Activated naive CD4-positive, alpha-beta T cell treated with anti-CD3 and anti-CD28 coated beads, Interleukin-2, amount 50 U/mL, for 16 hours (primary cell): ENCODE measurements around the gene MED10.
"Not testable (repeated sequence)": the region's sequence is repeated elsewhere in the genome, so short reads cannot be mapped to it uniquely, and the experiment has no call there.

Experiments used
- DNase-seq: peaks from one replicate; pipeline ENCODE4 v3.0.0-alpha.2; 2020

The MED10 gene

DNA sequence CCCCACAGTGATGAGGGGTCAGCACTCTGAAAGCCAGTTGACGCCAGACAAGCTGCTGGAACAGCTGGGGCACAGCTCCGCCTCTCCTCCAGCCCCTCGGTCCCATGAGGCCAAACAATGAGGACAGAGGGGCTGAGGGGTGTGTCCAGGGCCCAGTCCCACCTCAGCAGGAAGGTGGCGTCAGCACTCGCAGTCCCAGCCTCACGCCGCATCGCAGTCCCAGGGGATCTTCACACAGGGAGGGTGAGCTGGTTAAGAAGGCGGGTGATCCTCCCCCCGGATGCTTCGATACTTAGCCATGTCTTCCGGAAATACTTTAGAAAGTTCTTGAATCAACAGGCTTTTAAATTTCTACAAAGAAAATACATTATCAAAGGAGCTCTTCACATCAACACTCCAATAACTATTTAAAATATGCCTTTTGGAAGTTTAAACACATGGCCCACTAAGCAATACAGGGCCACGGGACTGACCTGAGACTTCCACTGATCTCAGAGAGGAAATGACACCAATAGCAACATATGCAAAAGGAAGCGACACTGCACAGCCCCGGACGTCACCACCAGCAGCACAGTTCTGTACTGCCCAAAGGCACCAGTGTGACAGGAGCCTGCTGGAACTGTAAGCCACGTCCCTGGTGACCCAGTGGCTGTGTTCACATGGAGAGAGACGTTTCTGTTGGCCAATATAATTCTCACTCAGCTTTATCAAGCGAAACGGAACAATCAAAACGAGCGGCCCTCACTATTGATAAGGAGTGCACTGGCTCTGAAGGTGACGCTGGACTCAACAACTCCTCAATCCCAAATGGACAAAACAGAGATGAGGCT, 5.9 kb downstream of the MED10 start:
- no peak for DNase-seq

GRCh38 chr5:6371079-6371810, 7.1 kb downstream of the MED10 start:
- no peak for DNase-seq

- DNase-seq, result no peak
These were observed 7.8 kb downstream of the MED10 start for GRCh38 chr5:6370580-6370979.

GRCh38 chr5:6365977-6366590, 12.3 kb downstream of the MED10 start:
- DNase-seq, result no peak

DNA sequence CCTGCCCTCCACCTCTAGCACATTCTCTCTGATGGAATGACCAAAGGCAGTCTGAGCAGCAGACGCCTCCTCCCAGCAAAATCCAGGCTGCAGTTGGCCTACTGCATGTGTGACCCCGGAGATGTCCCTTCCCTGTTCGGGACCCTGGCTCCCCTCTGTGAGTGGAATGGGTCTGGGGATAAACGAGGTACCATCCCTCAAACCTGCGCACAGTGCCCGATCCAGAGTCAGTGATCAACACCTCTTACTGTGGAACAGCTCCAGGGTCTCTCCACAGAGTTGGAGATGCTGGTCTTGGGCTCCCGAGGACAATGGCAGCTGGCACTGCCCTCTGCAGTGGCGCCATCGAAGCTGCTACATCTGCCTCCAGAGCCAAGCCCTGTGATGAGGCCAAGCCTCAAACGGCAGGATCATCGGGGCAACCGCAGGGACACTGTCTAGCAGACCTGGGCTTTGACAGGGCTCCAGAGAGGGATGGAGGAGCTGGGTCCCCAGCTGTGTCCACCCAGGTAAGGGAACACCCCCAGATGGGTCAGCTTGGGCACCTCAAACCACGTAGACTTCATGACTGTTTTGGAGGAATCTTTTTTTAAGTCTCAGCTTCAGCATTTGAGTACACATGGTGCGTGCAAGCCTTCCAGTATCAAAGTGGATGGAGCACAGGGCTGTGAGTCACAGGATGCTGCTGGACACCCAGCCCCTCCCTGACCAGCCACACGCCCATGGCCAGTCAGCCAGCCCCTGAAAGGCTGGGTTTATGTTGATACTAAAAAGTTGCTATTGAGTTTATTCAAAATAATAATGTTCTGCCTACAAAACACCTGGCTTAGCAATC, 13.0 kb downstream of the MED10 start:
- no peak for DNase-seq

- DNase-seq, result not testable (repeated sequence)
These were observed 14.8 kb downstream of the MED10 start for GRCh38 chr5:6363454-6364011.

GRCh38 chr5:6362846-6363245, 15.5 kb downstream of the MED10 start:
- no peak for DNase-seq

GRCh38 chr5:6361101-6361500, 17.2 kb downstream of the MED10 start:
- no peak for DNase-seq

DNA sequence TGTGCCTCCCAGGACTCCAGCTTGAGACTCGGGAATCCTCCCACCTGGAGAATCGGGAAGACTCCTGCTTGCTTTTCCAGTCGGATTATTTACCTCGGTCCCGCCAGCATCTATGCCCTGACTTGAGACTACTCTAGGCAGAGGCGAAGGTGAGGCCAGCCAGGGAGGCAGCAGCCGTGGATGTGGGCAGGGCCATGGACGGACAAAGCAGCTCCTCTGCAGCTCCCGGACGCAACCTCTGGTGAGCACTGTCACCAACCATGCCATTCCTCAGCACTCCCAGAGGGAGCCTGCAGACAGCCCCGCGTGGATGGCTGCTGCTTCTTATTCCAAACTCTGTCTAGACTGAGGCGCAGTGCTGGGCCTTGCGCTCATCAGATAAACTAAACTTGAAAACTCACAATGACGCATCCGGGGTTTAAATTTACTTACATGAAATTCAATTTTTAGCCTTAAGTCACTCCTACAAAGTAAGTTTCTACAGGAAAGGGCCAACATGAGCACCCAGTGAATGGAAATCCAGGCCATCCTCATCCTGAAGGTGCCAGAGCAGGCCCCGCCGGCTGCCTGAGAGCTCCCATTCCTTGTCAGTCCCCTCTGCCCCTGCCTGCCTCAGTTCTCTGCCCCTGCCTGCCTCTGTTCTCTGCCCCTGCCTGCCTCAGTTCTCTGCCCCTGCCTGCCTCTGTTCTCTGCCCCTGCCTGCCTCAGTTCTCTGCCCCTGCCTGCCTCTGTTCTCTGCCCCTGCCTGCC, 17.8 kb downstream of the MED10 start:
- no peak for DNase-seq

DNA sequence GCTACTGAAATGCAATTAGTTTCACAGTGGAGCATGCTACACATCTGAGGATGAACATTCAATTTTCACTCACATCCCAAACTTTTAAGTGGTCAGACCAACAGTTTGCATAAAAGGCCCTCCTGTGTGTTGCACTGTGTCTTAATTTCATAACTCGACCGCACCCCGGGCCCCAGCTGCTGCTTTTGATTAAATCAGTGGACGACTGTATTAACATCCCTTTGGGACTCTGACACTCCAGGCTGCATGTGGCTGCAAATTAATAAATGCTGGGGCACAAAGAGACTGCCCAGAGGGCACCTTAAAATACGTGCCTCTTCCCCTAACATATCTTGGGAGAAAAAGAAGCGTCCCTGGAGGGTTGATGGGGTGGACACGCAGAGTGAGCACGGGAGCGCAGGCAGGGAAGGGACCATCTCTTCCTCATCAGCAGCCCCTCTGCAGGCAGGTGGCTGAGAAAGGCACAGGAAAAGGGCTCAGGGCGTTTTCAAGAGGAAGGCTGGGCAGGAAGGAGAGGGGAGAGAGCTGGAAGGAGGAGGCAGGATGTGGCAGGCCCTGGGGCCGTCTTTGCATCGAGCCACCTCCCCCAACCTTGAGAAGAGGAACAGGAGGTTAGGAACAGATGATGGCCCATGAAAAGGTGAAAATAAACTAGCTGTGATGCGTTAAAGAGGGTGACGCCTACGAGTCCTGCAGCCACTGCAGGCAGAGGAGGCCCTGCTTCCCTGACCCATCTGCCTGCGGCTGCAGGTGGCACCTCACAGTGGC, 18.6 kb downstream of the MED10 start:
- DNase-seq, result no peak

DNA sequence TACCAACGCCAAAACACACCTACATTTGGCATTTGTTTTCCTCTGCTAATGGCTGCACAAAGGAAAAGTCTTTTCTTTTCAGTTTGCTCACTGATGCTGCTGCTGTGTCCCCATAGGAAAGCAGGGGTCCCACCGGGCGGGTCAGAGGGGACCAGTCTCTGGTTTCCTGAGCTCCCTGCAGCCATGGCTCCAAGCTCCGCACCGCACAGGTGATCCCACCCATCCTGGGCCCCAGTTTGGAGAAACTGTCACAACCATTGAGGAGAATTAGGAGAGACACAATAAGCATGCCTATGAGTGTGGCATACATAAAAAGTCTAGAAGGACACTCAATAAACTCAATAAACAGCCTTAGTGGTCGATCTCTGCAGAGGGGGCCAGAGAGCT, 19.9 kb downstream of the MED10 start:
- no peak for DNase-seq

DNA sequence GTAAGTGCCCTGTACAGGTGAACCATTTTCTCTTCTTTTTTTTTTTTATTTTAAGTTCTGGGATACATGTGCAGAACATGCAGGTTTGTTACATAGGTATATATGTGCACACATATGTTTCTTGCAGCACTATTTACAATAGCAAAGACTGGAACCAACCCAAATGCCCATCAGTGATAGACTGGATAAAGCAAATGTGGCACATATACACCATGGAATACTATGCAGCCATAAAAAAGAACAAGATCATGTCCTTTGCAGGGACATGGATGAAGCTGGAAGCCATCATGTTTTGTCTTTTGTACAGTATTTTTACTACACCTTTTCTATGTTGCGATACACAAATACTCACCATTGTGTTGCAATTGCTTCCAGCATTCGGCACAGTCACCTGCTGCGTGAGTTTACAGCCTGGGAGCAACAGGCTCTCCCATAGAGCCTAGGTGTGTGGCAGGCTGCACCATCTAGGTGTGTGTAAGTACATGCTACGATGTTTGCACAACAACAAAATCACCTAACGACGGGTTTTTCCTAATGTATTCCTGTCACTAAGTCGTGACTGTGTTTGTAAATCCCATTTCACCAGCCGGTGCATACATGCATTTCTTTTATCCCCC, 20.4 kb downstream of the MED10 start:
- DNase-seq, result not testable (repeated sequence)

- DNase-seq, result no peak
These were observed 21.7 kb downstream of the MED10 start for GRCh38 chr5:6356578-6357164.

DNA sequence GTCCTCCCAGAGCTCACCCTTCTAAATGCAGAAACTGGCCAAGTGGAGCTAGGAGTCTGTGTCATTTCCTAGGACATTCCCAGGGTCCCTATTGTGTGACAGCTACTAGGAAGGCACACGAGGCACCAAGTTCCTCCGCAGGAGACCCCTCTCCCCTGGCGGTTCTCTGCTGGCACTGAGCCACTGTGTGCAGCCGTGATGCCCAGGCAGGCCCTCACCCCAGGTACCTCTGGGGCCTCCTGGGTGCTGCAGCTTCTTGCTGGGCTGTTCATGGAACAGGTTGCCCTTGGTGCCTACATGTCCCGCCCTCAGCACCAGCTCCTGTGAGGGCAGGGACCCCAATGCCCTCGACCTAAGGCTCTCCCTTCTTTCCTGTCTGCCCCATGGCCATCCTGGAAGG, 23.1 kb downstream of the MED10 start:
- DNase-seq, result no peak

DNA sequence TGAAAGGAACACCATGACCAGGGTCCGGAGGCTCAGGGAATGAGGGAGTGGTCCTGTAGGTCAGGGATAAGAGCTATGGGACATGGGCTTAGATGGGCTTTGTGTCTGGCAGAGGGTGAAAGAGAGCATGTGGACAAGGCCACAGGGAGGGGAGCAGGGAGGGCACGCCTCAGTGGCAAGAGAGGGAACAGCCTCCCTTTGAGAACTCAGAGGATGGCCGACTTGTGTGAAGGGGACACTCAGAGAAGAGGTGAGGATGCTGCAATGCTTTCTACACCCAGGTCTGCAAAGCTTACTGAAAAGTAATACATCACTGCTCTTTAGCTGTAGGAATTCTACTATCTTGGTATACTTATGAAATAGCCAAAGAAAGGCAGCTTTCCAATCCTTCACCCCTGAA, 23.5 kb downstream of the MED10 start:
- DNase-seq, result no peak

DNA sequence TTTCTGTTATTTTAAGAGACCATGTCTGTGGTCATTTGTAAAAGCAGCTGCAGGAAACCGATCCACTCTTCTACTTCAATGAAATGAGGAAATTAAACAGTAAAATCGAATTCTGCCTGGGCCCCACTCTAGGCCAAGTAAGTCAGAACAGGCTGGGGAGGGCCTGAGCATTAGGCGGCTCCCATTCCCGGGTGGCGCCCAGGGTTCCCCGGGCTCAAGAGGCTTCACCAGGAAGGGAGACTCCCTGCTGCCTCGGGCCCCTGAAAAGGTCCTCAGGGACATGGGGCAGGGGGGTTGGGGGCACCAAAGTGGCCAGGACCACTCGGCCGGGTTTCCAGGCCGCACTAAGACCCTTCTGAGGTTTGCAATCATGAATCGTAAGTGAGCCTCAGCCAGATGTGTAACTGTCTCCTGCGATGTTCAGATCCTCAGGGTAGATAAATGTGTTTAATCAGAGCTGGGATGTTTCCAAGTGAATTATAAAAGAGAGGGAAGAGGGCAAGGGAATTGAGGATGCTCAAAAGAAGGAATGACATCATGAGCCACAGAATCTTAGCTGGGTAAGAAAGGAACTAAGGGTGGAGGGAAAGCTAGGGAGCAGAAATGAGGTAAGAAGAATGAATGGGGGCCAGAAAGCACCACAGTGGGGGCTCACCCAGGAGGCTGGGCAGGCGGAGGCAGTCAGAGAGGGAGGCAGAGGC, 24.6 kb downstream of the MED10 start:
- DNase-seq, result no peak

- DNase-seq, result no peak
These were observed 27.9 kb downstream of the MED10 start for GRCh38 chr5:6350277-6351090.

DNA sequence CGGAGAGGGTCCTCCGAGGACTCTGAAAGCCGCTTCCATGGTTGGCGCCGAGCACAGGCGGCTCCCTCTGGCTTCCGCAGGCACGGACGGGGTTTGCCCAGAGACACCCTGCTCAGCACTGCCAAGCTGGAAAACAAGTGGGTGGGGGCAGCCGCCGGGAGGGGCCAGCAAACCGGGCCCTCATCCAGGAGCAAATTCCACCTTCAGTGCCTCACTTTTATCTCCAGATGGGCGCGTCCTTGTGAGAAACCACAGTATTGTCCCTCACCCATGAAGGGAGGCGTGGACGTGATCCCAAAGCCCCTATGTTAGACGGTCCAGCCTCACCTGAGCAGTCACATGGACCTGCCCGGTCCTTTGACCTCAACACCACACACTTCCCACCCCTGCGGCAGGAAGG, 29.0 kb downstream of the MED10 start:
- DNase-seq, result no peak
